Naive thymus-derived CD8-positive, alpha-beta T cell (primary cell): Measurements from ENCODE around the gene TXNL4A. TPM values are rescaled to one million over a fixed set of nuclear protein-coding genes. Genes with fewer than 3 reads are reported as not detected.
A peak's percentile ranks its signal among the peaks of the same experiment; 100 is the strongest.
"Not testable (repeated sequence)": the region's sequence is repeated elsewhere in the genome, so short reads cannot be mapped to it uniquely, and the experiment has no call there.

Source experiments
- ATAC-seq, 2 donors: fragments of 150-1000 bp; cut with Tn5 transposase in 1 of 2; sonication (Bioruptor Pico), chemical (Tn5 transposase) in 1 of 2; 1 replicate in 1 of 2; 2 replicates in 1 of 2; pipeline ENCODE4 v1.10.0; 2021; ENCODE audit warnings: mild to moderate bottlenecking in 2 of 2, moderate library complexity in 2 of 2
- POLR2A ChIA-PET: fragments of 350-600 bp; sonication (Branson Sonifier 250); formaldehyde crosslinking; loops from one replicate; lab custom pipeline; 2021; ENCODE audit warnings: antibody characterized with exemption; lab: Charles Lee
- DNase-seq, 10 donors: peaks; one replicate each; pipeline versions ENCODE4 v3.0.0 to v3.0.0-alpha.2; 2020 to 2022
- H3K27ac Mint-ChIP-seq, 10 donors: one replicate each; pipeline ENCODE4 v1.8.0; 2020 to 2022; ENCODE audit warnings: mild to moderate bottlenecking in 10 of 10, mixed read lengths in 10 of 10, moderate library complexity in 4 of 10, inconsistent platforms in 1 of 10
- H3K27me3 Mint-ChIP-seq, 5 donors: one replicate each; pipeline ENCODE4 v1.8.0; 2021 to 2022; ENCODE audit warnings: mixed read lengths in 5 of 5
- H3K36me3 Mint-ChIP-seq, 3 donors: one replicate each; pipeline ENCODE4 v1.8.0; 2020 to 2022; ENCODE audit warnings: mixed read lengths in 3 of 3, mild to moderate bottlenecking in 2 of 3, inconsistent platforms in 1 of 3
- H3K4me1 Mint-ChIP-seq, 4 donors: one replicate each; pipeline ENCODE4 v1.8.0; 2021 to 2022; ENCODE audit warnings: mixed read lengths in 4 of 4
- H3K4me3 Mint-ChIP-seq, 10 donors: one replicate each; pipeline ENCODE4 v1.8.0; 2020 to 2022; ENCODE audit warnings: mild to moderate bottlenecking in 10 of 10, mixed read lengths in 10 of 10, moderate library complexity in 6 of 10, inconsistent platforms in 1 of 10
- H3K9me3 Mint-ChIP-seq, 9 donors: one replicate each; pipeline ENCODE4 v1.8.0; 2020 to 2022; ENCODE audit warnings: mixed read lengths in 9 of 9, mild to moderate bottlenecking in 3 of 9, inconsistent platforms in 1 of 9, moderate library complexity in 1 of 9
- polyA plus RNA-seq, 3 donors: library from polyadenylated mRNA; unstranded; fragments of 300-500 nt; fragmentation: Illumina TruSeq; gene quantifications; one replicate each; pipeline ENCODE4 v1.2.3, GENCODE V29; 2021
- total RNA-seq, 8 experiments: library from RNA in 2 of 8; stranded (reverse) in 2 of 8; gene quantifications; one replicate each; pipeline ENCODE4 v1.2.3 and lab custom pipeline; 2021 to 2026

TXNL4A gene
- total and polyA plus RNA-seq, 5 experiments from 2014 or later = 71.9 to 225 (median 213) TPM

- peak overlapping the region; percentile 52 to 82 (median 70) for H3K4me3 Mint-ChIP-seq
- no peaks in the 10 kb centered on the region for H3K27me3 Mint-ChIP-seq
- peaks cover 0 to 6% (median 0%) of the 10 kb centered on the region in 3 donors for H3K36me3 Mint-ChIP-seq
- H3K27ac Mint-ChIP-seq = peak overlapping the region in 9 of 10 donors; percentile 7 to 89 (median 75)
- POLR2A ChIA-PET = interaction anchor here (2.7 kb wide), 1 partner anchor 12 kb away, joined by 17 read pairs; the partner anchor contains the start of gene SLC66A2
- H3K4me1 Mint-ChIP-seq = peaks cover 9 to 40% (median 34%) of the 10 kb centered on the region in 4 donors
- peak in 1 of 10 donors; percentile 36 for DNase-seq
- no peak for ATAC-seq
- no peaks in the 10 kb centered on the region for H3K9me3 Mint-ChIP-seq
These were observed 25.3 kb downstream of the TXNL4A start for GRCh38 chr18:79962835-79963657.

DNA sequence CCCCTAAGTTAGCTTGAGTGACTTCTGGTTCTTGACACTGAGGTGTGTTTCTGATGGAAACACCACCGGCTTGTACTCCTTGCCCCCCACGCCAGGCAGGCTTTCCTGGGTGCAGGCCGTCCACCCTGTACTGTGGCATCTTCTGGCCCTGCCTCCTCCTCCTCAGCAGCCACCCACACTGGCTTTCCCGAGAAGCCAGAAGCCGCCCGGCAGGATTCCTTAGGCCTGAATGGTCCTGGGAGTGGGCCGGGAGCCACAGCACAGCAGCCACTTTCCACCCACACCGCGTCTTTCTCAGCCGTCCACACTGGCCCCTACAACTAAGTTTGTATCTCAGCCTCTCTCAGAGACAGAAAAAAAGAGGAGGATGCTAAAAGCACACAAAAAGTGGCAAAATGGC is 26.1 kb downstream of the TXNL4A start:
- H3K27me3 Mint-ChIP-seq = no peaks in the 10 kb centered on the region
- no peaks in the 10 kb centered on the region for H3K9me3 Mint-ChIP-seq
- peak overlapping the region in 2 of 10 donors; percentile 16 to 28 for H3K4me3 Mint-ChIP-seq
- peak overlapping the region in 4 of 10 donors; percentile 43 to 68 (median 54) for H3K27ac Mint-ChIP-seq
- H3K36me3 Mint-ChIP-seq = peaks cover 0 to 4% (median 0%) of the 10 kb centered on the region in 3 donors
- peaks cover 9 to 40% (median 34%) of the 10 kb centered on the region in 4 donors for H3K4me1 Mint-ChIP-seq
- ATAC-seq (no peak), DNase-seq (no peak)
- POLR2A ChIA-PET = interaction anchor here (0.8 to 1.8 kb wide), 4 partner anchors 11 to 50 kb away, joined by 3 to 9 read pairs (median 4); partner anchors contain the start of gene SLC66A2

- no peak for ATAC-seq
- peak overlapping the region in 4 of 10 donors; percentile 19 to 79 (median 48) for H3K27ac Mint-ChIP-seq
- H3K4me1 Mint-ChIP-seq = peaks cover 8 to 38% (median 31%) of the 10 kb centered on the region in 4 donors
These were observed 26.7 kb downstream of the TXNL4A start for GRCh38 chr18:79961527-79962291.

DNA sequence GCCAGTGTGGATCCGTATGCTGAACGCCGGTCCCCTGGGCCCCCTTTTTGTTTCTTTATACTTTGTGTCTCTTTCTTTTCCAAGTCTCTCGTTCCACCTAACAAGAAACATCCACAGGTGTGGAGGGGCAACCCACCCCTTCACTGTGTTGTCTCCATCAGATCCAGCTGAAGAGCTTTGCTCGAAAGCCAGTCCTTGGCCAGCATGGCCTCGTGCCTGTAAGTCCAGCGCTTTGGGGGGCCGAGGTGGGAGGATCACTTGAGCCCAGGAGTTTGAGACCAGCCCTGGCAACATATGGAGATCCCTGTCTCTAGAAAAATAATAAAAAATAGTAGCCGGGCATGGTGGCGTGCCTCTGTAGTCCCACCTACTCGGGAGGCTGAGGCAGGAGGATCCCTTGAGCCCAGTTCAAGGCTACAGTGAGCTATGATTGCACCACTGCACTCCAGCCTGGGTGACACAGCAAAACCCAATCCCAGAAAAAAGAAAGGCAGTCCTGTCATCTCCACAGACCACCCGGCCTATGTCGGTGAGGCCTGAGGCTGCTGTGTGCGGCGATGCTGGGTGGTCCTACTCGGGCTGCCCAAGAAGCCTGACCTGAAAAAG is 27.3 kb downstream of the TXNL4A start:
- ATAC-seq = no peak
- Mint-ChIP-seq H3K36me3 (no peaks in the 10 kb centered on the region), H3K27ac (peak overlapping the region in 8 of 10 donors; percentile 74 to 93 (median 92)), H3K4me1 (peaks cover 8 to 38% (median 31%) of the 10 kb centered on the region in 4 donors), H3K27me3 (no peaks in the 10 kb centered on the region), H3K9me3 (no peaks in the 10 kb centered on the region), H3K4me3 (peak overlapping the region in 8 of 10 donors; percentile 20 to 83 (median 75))
- no peak for DNase-seq
- POLR2A ChIA-PET = interaction anchor here (0.6 to 1.8 kb wide), 3 partner anchors 10 to 54 kb away, joined by 3 to 9 read pairs (median 6); partner anchors contain the start of gene SLC66A2

More at GRCh38 chr18:79961527-79962291, 26.7 kb downstream of the TXNL4A start:
- Mint-ChIP-seq H3K27me3 (no peaks in the 10 kb centered on the region), H3K36me3 (no peaks in the 10 kb centered on the region), H3K4me3 (no peak overlapping the region), H3K9me3 (no peaks in the 10 kb centered on the region)
- POLR2A ChIA-PET = interaction anchor here (0.6 to 1.8 kb wide), 5 partner anchors 10 to 54 kb away, joined by 3 to 9 read pairs (median 3); partner anchors contain the start of gene SLC66A2
- DNase-seq = no peak

GRCh38 chr18:79960161-79960801 is 28.1 kb downstream of the TXNL4A start:
- Mint-ChIP-seq H3K4me1 (peaks cover 4 to 34% (median 27%) of the 10 kb centered on the region in 4 donors), H3K4me3 (peak overlapping the region in 9 of 10 donors; percentile 59 to 83 (median 77)), H3K27ac (peak overlapping the region in 9 of 10 donors; percentile 71 to 93 (median 91))
- ATAC-seq = peak in 1 of 2 donors; percentile 21
- not testable (repeated sequence) for H3K36me3 Mint-ChIP-seq, H3K27me3 Mint-ChIP-seq, H3K9me3 Mint-ChIP-seq
- POLR2A ChIA-PET = interaction anchor here (0.8 to 1.8 kb wide), 2 partner anchors 9 kb away, joined by 5 to 9 read pairs; partner anchors contain the start of gene SLC66A2
- DNase-seq = peak in 2 of 10 donors; percentile 33 to 49

- Mint-ChIP-seq H3K27me3 (no peaks in the 10 kb centered on the region), H3K4me1 (peaks cover 5 to 31% (median 24%) of the 10 kb centered on the region in 4 donors), H3K36me3 (no peaks in the 10 kb centered on the region), H3K9me3 (no peaks in the 10 kb centered on the region), H3K4me3 (no peak overlapping the region), H3K27ac (no peak overlapping the region)
- DNase-seq (no peak), ATAC-seq (no peak)
- POLR2A ChIA-PET = interaction anchor here (0.5 kb wide), 1 partner anchor 52 kb away, joined by 4 read pairs; no protein-coding TSS in a partner anchor
These were observed 29.4 kb downstream of the TXNL4A start for GRCh38 chr18:79958981-79959380.

GRCh38 chr18:79956276-79956675 is 32.1 kb downstream of the TXNL4A start:
- Mint-ChIP-seq H3K9me3 (no peaks in the 10 kb centered on the region), H3K27ac (peak overlapping the region in 2 of 10 donors; percentile 7 to 9), H3K36me3 (no peaks in the 10 kb centered on the region), H3K4me1 (peaks cover 2 to 16% (median 13%) of the 10 kb centered on the region in 4 donors), H3K27me3 (no peaks in the 10 kb centered on the region), H3K4me3 (no peak overlapping the region)
- POLR2A ChIA-PET = interaction anchor here (0.7 kb wide), 1 partner anchor 70 kb away, joined by 3 read pairs; no protein-coding TSS in a partner anchor
- ATAC-seq (no peak), DNase-seq (no peak)

- POLR2A ChIA-PET = no interaction called here
- ATAC-seq (no peak), DNase-seq (no peak)
- H3K27me3 Mint-ChIP-seq = no peaks in the 10 kb centered on the region
- H3K4me1 Mint-ChIP-seq = peaks cover 2 to 13% (median 10%) of the 10 kb centered on the region in 4 donors
- H3K36me3 Mint-ChIP-seq = no peaks in the 10 kb centered on the region
- H3K4me3 Mint-ChIP-seq = peak overlapping the region in 1 of 10 donors; percentile 33
- no peaks in the 10 kb centered on the region for H3K9me3 Mint-ChIP-seq
- peak overlapping the region in 3 of 10 donors; percentile 7 to 27 (median 10) for H3K27ac Mint-ChIP-seq
These were observed 32.9 kb downstream of the TXNL4A start for GRCh38 chr18:79955302-79956075.

DNA sequence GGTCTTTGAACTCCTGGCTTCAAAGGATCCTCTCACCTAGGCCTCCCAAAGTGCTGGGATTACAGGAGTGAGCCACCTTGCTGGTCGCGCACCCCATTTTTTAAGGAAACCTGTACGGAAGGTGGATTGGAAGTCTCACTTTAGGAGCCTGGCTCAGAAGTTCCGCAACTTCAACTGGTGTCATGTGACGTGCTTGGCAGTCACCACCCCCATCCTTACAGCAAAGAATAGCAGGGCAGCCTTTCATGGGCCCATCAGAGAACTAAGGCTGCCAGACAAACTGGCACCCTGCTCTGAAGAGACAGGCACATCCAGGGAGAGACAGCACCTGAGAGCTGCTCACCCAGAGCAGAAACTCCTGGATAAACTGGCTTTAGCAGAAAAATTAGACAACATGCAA is 33.6 kb downstream of the TXNL4A start:
- Mint-ChIP-seq H3K4me1 (peaks cover 7 to 13% (median 10%) of the 10 kb centered on the region in 4 donors), H3K9me3 (no peaks in the 10 kb centered on the region), H3K27ac (peak overlapping the region in 1 of 10 donors; percentile 3), H3K4me3 (no peak overlapping the region), H3K36me3 (no peaks in the 10 kb centered on the region), H3K27me3 (no peaks in the 10 kb centered on the region)
- ATAC-seq (no peak), DNase-seq (no peak)
- POLR2A ChIA-PET = no interaction called here

DNA sequence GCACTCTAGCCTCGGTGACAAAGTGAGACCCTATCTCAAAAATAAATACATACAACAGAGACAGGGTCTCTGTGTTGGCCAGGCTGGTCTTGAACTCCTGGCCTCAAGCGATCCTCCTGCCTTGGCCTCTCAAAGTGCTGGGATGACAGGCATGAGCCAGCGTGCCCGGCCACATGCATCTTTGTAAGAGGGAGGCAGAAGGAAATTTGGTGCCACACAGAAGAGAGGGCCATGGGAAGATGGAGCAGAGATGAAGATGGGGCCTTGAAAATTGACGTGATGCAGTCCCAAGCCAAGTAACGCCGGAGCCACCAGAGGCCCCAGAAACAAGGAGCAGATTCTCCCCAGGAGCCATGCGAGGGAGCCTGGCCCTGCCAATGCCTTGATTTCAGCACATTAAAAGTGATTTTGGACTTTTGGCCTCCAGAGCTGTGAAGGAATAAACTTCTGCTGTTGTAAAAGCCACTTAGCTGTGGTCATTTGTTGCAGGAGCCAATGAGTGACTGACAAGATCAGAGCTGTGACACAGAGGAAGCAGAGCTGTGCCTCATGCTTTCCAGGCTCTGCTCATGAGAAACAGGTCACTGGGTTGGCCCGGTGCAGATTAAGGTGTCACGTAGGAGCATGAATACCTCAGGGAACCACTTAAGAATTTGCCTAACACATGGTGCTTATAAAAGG is 34.3 kb downstream of the TXNL4A start:
- no peaks in the 10 kb centered on the region for H3K27me3 Mint-ChIP-seq
- ATAC-seq = no peak
- H3K4me3 Mint-ChIP-seq = peak overlapping the region in 6 of 10 donors; percentile 14 to 50 (median 27)
- H3K27ac Mint-ChIP-seq = peak overlapping the region in 2 of 10 donors; percentile 27 to 53
- POLR2A ChIA-PET = interaction anchor here (0.6 kb wide), 1 partner anchor 182 kb away, joined by 3 read pairs; no protein-coding TSS in a partner anchor
- DNase-seq = no peak
- H3K36me3 Mint-ChIP-seq = peaks cover 0 to 3% (median 0%) of the 10 kb centered on the region in 3 donors
- H3K4me1 Mint-ChIP-seq = peaks cover 11 to 17% (median 15%) of the 10 kb centered on the region in 4 donors
- no peaks in the 10 kb centered on the region for H3K9me3 Mint-ChIP-seq
